OCI-LY3 (cell line): ENCODE measurements around the gene LY6G5C.

Experiments
- H2AFZ ChIP-seq: fragments of 200-600, 300-600 bp; shearing (Covaris generic); 2 replicates; pipeline ENCODE4 v1.6.0; 2014; ENCODE audit warnings: antibody characterized with exemption, low read depth, low read length
- H3K27ac ChIP-seq: fragments of 200-600, 300-600 bp; sonication (generic); 2 replicates; pipeline ENCODE4 v1.5.1; 2014; ENCODE audit warnings: mild to moderate bottlenecking, low read length, moderate library complexity, mixed read lengths
- H3K27me3 ChIP-seq: fragments of 200-600, 300-600 bp; sonication (generic); 2 replicates; pipeline ENCODE4 v1.6.1; 2014; ENCODE audit warnings: low read depth, low read length, mixed read lengths
- H3K36me3 ChIP-seq: fragments of 200-600, 300-600 bp; sonication (generic); replicated peaks from 2 replicates; pipeline ENCODE3; 2014; ENCODE audit warnings: low read depth, low read length, mixed read lengths
- H3K4me1 ChIP-seq: fragments of 300-600, 200-600 bp; sonication (generic); 2 replicates; pipeline ENCODE4 v1.6.1; 2014; ENCODE audit warnings: low read length, mixed read lengths
- H3K4me2 ChIP-seq: fragments of 200-600, 300-600 bp; sonication (generic); 2 replicates; pipeline ENCODE4 v1.6.1; 2014; ENCODE audit warnings: low read length, mixed read lengths
- H3K4me3 ChIP-seq: fragments of 300-600, 200-600 bp; sonication (generic); 2 replicates; pipeline ENCODE4 v1.5.1; 2014; ENCODE audit warnings: antibody characterized with exemption, mild to moderate bottlenecking, low read length, moderate library complexity
- H3K79me2 ChIP-seq: fragments of 300-600, 200-600 bp; shearing (Covaris generic); 2 replicates; pipeline ENCODE4 v1.6.1; 2014; ENCODE audit warnings: mild to moderate bottlenecking, low read length, mixed read lengths
- H3K9ac ChIP-seq: fragments of 300-600, 200-600 bp; shearing (Covaris generic); 2 replicates; pipeline ENCODE4 v1.6.0; 2014; ENCODE audit warnings: mild to moderate bottlenecking, low read length, moderate library complexity
- H3K9me3 ChIP-seq: fragments of 200-600, 300-600 bp; shearing (Covaris generic); 2 replicates; pipeline ENCODE4 v1.6.1; 2014; ENCODE audit warnings: low read length, mixed read lengths; ENCODE audit not compliant: insufficient read depth
- H4K20me1 ChIP-seq: fragments of 200-600, 300-600 bp; sonication (generic); 2 replicates; pipeline ENCODE4 v1.6.1; 2016; ENCODE audit warnings: low read length, mixed read lengths; ENCODE audit not compliant: insufficient read depth
- EZH2phosphoT487 ChIP-seq: fragments of 200-600 bp; shearing (Covaris generic); IDR thresholded peaks from 2 replicates; pipeline ENCODE4 v1.6.1; 2018; ENCODE audit warnings: antibody characterized with exemption, mixed run types, low read depth
- TF ChIP-seq, protein P1 (sequence below): fragments of 200-600, 300-600 bp; sonication (generic); IDR thresholded peaks from 2 replicates; pipeline ENCODE4 v1.5.1; 2014; ENCODE audit warnings: antibody characterized with exemption, low read length, low read depth

LY6G5C gene

DNA sequence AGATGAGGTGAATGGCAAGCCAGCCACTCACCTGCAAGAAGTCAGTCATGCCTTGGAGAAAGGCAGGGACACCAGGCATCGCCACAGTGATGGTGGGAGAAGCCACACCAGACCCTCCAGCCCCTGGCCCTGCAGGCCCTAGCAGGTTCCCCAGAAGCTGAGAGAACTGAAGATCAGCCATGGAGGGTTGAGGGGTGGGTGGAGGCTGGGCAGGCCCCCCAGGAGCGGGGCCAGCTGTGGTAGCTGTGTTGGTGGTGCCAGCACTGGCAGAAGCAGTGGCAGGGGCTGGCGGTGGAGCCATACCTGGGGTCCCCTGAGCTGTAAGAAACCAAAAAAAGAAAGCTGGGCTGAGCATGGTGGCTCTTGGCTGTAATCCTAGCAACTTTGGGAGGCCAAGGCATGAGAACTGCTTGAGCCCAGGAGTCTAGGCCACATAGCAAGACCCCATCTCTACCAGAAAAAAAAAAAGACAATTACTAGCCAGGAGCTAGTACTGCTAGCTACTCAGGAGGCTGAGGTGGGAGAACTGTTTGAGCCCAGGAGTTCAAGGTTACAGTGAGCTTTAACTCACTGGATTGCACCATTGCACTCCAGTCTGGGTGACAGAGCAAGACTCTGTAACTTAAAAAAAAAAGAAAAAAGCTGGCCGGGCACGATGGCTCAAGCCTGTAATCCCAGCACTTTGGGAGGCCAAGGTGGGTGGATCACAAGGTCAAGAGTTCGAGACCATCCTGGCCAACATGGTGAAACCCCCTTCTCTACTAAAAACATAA is 37.9 kb downstream of the LY6G5C start:
- no peak for TF ChIP-seq EZH2phosphoT487
- TF ChIP-seq, protein P1, sequence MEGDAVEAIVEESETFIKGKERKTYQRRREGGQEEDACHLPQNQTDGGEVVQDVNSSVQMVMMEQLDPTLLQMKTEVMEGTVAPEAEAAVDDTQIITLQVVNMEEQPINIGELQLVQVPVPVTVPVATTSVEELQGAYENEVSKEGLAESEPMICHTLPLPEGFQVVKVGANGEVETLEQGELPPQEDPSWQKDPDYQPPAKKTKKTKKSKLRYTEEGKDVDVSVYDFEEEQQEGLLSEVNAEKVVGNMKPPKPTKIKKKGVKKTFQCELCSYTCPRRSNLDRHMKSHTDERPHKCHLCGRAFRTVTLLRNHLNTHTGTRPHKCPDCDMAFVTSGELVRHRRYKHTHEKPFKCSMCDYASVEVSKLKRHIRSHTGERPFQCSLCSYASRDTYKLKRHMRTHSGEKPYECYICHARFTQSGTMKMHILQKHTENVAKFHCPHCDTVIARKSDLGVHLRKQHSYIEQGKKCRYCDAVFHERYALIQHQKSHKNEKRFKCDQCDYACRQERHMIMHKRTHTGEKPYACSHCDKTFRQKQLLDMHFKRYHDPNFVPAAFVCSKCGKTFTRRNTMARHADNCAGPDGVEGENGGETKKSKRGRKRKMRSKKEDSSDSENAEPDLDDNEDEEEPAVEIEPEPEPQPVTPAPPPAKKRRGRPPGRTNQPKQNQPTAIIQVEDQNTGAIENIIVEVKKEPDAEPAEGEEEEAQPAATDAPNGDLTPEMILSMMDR = no peak
- H3K36me3 ChIP-seq = peaks cover 11% of the 10 kb centered on the region
- H3K79me2 ChIP-seq = no peaks in the 10 kb centered on the region
- no peaks in the 10 kb centered on the region for H4K20me1 ChIP-seq
- H2AFZ ChIP-seq = no peak overlapping the region
- H3K9ac ChIP-seq = no peak overlapping the region
- no peak overlapping the region for H3K4me3 ChIP-seq
- no peaks in the 10 kb centered on the region for H3K27me3 ChIP-seq
- no peak overlapping the region for H3K4me2 ChIP-seq
- no peaks in the 10 kb centered on the region for H3K9me3 ChIP-seq
- H3K4me1 ChIP-seq = no peaks in the 10 kb centered on the region
- H3K27ac ChIP-seq = no peak overlapping the region

DNA sequence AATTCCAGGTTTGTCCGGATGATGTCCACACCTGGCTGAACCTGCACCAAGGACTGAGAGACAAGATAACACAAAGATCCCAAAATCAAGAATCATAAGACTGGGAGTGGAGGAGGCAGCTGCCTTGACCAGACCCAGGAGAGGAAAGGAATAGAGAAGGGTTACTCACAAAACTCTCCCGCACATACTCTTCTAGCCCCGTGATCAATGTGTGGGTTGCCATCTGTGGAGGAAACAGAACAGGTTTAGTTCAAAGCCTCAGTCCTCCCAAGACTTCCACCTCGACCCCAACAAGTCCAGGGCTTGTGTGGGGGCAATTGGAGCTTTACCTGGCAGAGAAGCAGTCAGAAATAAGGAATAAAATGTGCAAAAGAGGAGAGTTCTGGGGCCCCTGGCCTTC is 39.5 kb downstream of the LY6G5C start:
- peaks cover 14% of the 10 kb centered on the region for H3K36me3 ChIP-seq
- no peaks in the 10 kb centered on the region for H3K27me3 ChIP-seq
- no peaks in the 10 kb centered on the region for H4K20me1 ChIP-seq
- H2AFZ ChIP-seq = no peak overlapping the region
- H3K4me3 ChIP-seq = no peak overlapping the region
- no peak overlapping the region for H3K4me2 ChIP-seq
- no peaks in the 10 kb centered on the region for H3K79me2 ChIP-seq
- H3K4me1 ChIP-seq = no peaks in the 10 kb centered on the region
- H3K9me3 ChIP-seq = no peaks in the 10 kb centered on the region
- no peak overlapping the region for H3K9ac ChIP-seq
- no peak overlapping the region for H3K27ac ChIP-seq
- TF ChIP-seq, protein P1 = no peak
- TF ChIP-seq EZH2phosphoT487 = no peak

DNA sequence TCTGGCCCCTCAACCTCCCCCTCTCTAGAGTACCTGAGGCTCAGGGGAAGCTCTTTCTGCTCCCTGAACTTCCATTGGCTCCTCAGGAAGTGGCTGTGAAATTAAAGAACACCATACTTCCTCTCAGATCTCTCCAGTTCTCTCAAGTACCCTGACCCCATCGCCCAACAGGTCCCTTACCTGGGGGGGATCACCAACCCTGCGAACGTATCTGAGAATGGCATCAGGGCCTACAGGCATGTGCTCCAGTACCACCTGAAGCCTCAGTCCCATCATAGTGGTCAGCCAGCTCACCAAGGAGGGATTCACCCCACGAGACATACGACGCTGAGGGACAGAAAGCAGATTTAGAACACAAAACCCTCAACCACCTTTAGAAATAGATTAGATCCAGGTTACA is 40.3 kb downstream of the LY6G5C start:
- Histone ChIP-seq H3K79me2 (no peaks in the 10 kb centered on the region), H3K4me1 (no peaks in the 10 kb centered on the region), H3K4me2 (no peak overlapping the region), H3K27me3 (no peaks in the 10 kb centered on the region), H3K9ac (no peak overlapping the region), H3K4me3 (no peak overlapping the region), H2AFZ (no peak overlapping the region), H3K36me3 (peaks cover 18% of the 10 kb centered on the region), H4K20me1 (no peaks in the 10 kb centered on the region), H3K9me3 (no peaks in the 10 kb centered on the region), H3K27ac (no peak overlapping the region)
- TF ChIP-seq EZH2phosphoT487 = no peak
- TF ChIP-seq, protein P1 = no peak

DNA sequence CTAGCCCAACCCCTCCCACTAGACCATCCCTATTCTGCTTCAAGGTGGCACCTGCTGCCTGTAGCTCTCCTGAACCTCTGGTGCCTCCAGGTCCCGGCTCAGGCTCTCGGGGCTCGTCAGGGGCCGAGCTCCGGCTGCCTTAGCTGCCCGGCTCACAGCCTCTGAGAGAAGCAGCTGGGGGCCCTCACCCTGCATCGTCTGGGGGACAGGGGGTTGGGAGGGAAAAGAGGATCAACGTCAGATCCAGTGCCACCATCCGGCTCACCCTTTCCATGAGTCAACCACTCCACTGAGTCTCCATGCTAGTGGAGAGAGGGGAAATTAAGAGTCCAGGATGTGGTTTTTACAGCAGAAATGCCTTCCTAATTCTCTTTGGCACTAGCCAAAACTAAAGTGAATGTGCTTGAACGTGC is 41.4 kb downstream of the LY6G5C start:
- H3K36me3 ChIP-seq = peaks cover 19% of the 10 kb centered on the region
- H3K9me3 ChIP-seq = no peaks in the 10 kb centered on the region
- H3K4me3 ChIP-seq = no peak overlapping the region
- H3K79me2 ChIP-seq = no peaks in the 10 kb centered on the region
- no peaks in the 10 kb centered on the region for H4K20me1 ChIP-seq
- H3K4me1 ChIP-seq = no peaks in the 10 kb centered on the region
- no peaks in the 10 kb centered on the region for H3K27me3 ChIP-seq
- TF ChIP-seq EZH2phosphoT487 = no peak
- TF ChIP-seq, protein P1 = no peak
- no peak overlapping the region for H3K9ac ChIP-seq
- no peak overlapping the region for H2AFZ ChIP-seq
- H3K4me2 ChIP-seq = no peak overlapping the region
- no peak overlapping the region for H3K27ac ChIP-seq
